Activated T-cell treated with anti-CD3 and anti-CD28 coated beads for 4 hours (primary cell): ENCODE results near the gene PSG2.
"Not testable (repeated sequence)": the region's sequence is repeated elsewhere in the genome, so short reads cannot be mapped to it uniquely, and the experiment has no call there.

Source experiments
- DNase-seq: peaks from one replicate; pipeline ENCODE4 v3.0.0-alpha.2; 2020

The PSG2 gene

DNA sequence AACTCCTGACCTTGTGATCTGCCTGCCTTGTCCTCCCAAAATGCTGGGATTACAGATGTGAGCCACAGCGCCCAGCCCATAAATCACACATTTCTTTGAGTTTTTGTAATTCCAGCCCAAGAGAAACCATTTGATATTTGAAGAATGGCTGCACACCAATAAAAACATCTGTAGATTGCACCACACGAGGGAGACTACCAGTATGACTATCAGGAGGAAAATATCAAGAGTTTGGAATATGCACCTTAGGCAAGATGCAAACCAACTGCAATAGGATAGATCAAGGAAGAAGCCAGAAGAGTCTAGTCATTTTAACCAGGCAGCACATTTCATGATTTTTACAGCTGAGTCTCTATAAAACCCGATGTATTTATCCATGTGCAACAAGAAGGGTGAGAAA is 20.1 kb downstream of the PSG2 start:
- DNase-seq: not testable (repeated sequence)

DNA sequence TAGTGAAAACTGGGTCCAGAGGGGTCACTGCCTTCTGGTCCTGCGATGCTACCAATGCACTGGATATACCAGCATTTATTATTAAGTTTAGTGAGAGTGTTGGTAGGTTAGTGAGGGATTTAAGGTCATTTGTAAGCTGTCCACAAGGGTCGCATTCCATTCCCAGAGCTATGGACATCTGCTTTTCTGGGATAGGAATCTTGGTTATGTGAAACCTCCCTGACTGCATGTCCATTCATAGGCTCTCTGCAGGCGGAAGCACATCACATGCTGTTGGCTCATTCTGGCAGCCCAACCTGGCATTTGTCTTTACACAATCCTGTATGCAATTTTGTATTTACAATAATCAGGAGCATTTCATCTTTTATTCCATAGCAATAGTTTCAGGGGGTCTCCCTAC is 21.2 kb downstream of the PSG2 start:
- DNase-seq: not testable (repeated sequence)

DNA sequence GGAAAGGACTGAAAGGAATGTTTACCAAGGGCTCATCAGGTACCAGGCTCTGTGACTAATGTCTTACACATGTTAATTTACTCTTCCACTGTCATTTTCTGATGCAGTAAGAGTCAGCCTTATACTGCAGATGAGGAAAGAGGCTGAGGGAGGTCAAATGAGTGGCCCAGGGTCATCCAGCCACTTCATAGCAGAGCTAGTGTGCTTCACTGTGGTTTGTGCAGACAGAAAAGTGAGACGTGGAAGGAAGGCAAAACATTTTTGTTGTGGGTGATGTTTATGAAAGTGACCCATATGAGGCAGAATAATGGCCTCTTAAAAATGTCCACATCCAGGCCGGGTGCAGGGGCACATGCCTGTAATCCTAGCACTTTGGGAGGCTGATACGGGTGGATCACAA is 22.2 kb downstream of the PSG2 start:
- DNase-seq: not testable (repeated sequence)

DNA sequence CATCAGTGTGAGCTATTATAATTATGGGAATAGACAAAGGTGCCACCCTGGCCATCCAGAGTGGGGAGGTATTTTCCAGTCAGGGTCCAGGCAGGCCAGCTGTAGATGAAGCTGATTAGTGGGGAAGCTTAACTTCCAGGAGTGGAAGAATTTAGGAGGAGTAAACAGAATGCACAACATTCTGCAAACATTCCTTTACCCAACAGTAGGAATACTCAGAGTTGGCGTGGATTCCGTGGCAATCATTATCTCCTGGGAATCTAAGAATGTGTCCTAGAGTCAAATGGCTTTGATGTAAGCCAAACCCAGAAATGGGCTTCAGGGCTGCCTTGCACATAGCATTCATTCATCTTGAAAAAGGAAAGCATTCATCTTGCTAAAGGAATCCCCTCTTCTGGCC is 23.0 kb downstream of the PSG2 start:
- not testable (repeated sequence) for DNase-seq

DNA sequence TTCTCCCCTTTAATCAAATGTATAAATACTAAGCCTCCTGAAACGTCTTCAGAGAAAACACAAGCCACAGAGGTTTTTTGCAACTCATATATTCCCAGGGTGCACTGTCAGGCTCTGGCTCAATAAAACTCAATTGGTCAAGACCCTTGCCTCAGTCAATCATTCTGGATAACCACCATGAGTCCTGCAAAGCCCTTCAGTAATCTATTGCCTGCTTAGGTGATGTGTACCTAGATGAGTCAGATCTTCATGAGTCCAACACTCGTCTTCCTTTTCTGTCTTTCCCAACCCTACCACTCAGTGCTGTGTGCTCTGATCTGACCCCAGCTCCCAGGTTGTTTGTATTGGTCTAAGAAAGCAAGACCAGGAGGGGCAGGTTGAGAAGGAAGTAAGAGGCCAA is 24.1 kb downstream of the PSG2 start:
- not testable (repeated sequence) for DNase-seq

DNA sequence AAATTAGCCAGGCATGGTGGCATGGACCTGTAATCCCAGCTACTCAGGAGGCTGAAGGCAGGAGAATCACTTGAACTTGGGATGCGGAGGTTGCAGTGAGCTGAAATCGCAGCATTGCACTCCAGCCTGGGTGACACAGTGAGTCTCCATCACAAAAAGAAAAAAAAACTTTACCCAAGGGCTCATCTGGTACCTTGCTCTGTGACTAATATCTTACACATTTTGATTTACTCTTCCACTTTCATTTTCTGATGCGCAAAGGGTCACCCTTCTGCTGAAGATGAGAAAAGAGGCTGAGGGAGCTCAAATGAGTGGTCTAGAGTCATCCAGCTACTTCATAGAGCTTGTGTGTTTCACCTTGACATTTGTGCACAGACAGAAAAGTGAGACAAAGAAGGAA is 34.5 kb downstream of the PSG2 start:
- not testable (repeated sequence) for DNase-seq

DNA sequence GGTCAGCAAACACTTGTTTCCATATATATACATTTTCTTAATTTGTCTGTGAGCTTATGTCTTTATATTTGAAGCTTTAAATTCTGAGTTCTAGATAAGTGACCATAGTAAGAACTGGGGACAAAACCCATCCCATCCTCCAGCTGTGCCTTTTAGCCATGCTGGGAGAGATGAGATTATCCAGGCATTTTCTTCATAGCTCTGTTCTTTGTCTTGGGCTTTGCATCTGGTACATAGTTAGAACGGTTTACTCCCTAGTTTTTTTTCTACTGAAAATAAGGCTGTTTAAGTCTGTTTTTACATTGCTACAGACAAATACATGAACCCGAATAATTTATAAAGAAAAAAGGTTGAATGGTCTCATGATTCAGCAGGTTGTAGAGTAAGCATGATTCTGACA is 35.9 kb downstream of the PSG2 start:
- not testable (repeated sequence) for DNase-seq

DNA sequence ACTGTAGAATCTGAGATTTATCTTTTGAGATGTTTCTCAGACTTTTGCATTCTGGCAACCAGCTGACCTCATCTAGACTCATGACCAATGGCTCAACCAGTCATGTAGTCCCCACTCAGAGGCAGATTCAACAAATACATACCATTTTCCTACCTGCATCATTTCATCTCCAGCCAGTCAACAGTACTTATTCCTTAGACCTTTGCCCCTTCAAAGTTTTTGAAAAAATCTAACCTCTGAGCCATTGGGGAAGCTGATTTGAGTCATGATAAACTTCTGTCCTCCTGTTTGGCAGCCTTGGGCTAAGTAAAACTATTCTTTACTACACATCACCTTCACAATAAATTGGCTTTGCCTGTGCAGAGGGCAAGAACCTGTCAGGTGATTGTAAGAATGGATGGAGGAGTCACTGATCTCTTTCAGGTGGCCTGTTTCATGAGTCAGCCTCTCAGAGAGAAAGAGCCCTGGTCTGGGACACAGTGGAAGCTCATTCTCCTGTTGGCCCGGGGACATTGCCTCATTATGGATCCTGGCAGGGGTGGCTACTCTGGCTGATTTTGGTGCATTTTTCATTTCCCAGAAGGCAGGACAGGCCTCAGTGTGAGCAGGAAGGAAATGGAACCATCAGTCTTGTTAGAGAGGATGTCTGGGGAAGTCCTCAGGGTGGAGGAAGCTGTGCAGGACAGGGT is 38.9 kb downstream of the PSG2 start:
- DNase-seq: not testable (repeated sequence)

DNA sequence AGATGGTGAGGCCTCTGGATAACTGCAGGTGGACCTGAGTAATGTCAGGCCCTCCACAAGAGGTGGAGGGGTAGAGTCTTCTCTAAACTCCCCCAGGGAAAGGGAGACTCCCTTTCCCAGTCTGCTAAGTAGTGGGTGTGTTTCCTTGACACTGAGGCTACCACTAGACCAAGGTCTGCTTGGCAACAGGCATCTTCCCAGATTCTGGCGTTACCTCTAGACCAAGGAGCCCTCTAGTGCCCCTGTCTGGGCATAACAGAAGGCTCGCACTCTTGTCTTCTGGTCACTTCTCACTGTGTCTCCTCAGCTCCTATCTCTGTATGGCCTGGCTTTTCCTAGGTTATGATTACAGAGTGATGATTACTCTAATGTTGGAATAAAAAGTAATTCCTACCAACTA is 50.9 kb downstream of the PSG2 start:
- not testable (repeated sequence) for DNase-seq

DNA sequence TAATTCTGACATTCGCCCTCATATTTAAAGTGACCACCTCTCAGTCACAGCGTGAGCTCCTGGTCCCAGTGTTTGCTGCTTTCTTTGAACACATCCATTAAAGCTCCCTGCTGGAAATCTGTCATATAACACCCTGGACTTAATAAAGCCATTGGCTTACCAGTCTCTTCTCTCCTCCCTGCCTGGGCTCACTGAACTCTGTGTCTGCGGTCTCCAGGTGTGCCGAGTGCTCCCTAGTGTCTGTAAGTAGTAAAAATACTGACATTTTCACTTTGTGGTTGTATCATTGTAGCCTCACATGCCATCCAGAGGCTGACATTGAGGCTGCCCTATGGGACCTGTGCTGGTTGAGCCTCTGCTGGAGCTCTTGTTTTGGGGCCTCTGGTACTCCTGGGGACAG is 53.6 kb downstream of the PSG2 start:
- no peak for DNase-seq

DNA sequence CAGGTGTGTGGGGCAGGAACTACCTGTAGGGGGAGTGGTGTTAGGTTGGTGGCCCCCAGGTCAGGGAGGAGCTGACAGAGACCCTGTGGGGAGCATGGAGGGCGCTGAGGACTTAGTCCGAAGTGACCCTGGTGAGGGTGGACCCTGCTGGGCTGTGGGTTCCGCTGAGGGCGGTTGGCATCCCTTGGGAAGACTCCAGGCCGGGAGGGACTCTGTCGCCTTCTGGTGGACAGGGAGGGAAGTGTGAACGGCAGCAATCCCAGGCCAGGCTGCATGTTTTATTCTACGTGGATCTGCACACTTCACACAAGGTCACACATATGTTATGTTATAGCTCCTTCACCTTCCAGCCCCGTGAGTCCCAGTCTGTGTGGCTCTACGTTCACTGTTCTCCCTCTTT is 54.5 kb downstream of the PSG2 start:
- DNase-seq: not testable (repeated sequence)

DNA sequence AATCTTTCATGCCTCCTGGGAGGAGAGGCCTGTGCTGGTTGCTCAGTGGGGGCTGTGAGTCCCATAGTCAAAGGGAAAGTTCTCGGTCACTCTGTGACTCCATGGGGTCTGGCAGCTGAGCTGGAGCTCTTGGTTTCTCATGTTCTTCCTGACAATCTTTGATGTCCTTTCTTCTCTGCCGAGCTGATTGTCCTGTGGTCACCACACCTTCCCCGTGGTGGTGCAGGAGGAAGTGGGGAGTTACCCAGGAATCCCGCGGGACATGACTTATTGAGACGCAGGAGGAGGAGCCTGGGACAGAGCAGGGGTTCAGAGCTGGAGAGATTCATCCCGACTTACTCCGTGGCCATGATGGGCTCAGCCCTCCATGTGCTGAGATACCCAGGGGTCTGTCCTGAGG is 55.4 kb downstream of the PSG2 start:
- DNase-seq: not testable (repeated sequence)

DNA sequence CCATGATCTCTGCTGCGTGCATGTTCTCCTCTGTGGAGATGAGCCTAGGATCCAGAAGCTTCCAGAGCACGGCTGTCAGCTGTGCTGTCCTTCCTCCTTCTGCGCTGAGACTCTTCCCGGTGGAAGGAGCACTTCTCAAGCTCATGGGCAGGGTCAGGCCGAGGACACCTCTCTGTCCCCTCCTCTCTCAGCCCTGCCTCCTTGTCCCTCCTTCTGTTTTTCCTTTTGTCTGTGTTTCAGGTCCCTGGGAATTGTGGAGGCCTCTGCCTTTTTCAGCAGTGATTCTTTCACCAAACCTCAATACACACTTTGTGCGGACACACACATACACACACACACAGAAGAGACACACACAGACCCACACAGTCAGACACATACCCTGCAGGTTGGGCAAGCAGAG is 56.1 kb downstream of the PSG2 start, which contains the start of gene PSG11:
PSG11 (minus strand) TSS at position 101 of the 400 bp plus-strand sequence; CDS start at position 4, 97 bp downstream.
- DNase-seq: not testable (repeated sequence)

DNA sequence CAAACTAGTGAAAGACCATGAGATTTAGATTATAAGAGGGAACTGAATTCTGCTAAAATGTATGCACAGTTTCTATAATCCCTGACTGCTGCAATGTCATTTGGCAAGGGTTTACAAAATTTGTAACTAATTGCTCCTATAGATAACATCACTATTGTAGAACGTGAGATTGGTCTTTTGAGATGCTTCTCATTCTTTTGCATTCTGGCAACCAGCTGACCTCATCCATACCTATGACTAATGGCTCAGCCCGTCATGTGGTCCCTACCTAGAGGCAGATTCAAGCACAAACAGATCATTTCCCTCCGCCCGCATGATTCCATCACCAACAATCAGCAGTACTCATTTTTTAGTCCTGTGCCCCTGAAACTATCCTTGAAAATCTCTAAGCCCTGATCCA is 60.4 kb downstream of the PSG2 start:
- DNase-seq: not testable (repeated sequence)

DNA sequence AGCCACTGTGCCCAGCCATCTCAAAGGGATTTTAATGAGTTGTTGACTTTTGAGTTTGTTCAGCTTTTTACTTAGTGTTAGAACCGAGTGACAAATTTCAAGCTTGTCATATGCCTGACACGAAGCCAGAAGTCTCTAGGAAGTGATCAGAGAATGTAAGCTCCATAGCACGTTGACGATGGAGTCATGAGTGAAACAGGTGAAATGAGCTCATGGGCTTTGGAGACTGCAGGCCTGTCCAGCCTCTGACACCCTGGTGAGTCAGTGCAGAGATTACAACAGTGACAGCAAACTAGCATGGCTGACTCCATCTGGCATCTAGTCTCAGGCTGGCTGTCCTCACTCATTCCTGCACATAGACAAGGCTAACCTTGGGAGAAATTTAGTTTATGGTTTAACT is 60.9 kb downstream of the PSG2 start:
- DNase-seq: not testable (repeated sequence)

DNA sequence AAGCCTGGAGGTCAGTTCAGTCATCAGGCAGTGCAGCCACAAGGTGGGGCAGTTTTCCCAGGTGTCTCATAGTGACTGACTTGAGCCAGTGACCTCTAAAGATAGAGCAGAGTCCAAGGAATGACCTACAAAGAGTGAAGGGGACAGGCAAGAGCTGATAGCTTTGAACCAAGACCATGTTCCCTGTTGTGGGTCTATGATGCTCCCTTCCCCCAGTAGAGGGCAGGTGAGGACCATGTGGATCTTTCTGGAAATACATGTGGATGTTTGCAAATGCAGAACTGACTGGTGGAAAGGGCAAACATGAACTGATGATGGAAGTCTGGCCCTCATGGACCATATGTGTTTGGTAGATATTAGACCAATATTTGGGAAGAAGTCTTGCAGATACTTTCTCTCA is 62.9 kb downstream of the PSG2 start:
- DNase-seq: not testable (repeated sequence)
